Vagina (tissue), 2 donors: ENCODE measurements around the gene USP8. TPM values are rescaled to one million over a fixed set of nuclear protein-coding genes. Genes with fewer than 3 reads are reported as not detected.
"Not testable (repeated sequence)": the region's sequence is repeated elsewhere in the genome, so short reads cannot be mapped to it uniquely, and the experiment has no call there.

Experiments used
- DNase-seq, 2 donors: peaks; one replicate each; pipeline ENCODE4 v3.0.0-alpha.2; 2017; ENCODE audit errors: extremely low spot score in 2 of 2
- H3K27ac ChIP-seq: fragments of 200-600 bp; sonication (generic); one replicate; pipeline ENCODE4 v1.5.1; 2019
- H3K27me3 ChIP-seq: fragments of 200-600 bp; sonication (generic); one replicate; pipeline ENCODE4 v1.5.1; 2019
- H3K36me3 ChIP-seq, 2 donors: fragments of 200-600 bp; sonication (generic); one replicate each; pipeline ENCODE4 v1.5.1; 2017 to 2019
- H3K4me1 ChIP-seq: fragments of 200-600 bp; sonication (generic); one replicate; pipeline ENCODE4 v1.5.1; 2019
- H3K4me3 ChIP-seq, 2 donors: fragments of 200-600 bp; sonication (generic); 1 replicate in 1 of 2; 2 replicates in 1 of 2; pipeline ENCODE4 v1.5.1; 2016 to 2019
- H3K9me3 ChIP-seq: fragments of 200-600 bp; sonication (generic); one replicate; pipeline ENCODE4 v1.5.1; 2019
- POLR2A ChIP-seq, 2 donors: fragments of 450-650 bp; IDR thresholded peaks; one replicate each; pipeline ENCODE4 v1.6.1; 2017; ENCODE audit warnings: antibody characterized with exemption in 2 of 2, mild to moderate bottlenecking in 2 of 2, moderate library complexity in 2 of 2
- POLR2AphosphoS5 ChIP-seq, 2 donors: sonication (generic); formaldehyde crosslinking; IDR thresholded peaks; one replicate each; pipeline ENCODE4 v1.9.0; 2017; ENCODE audit warnings: antibody characterized with exemption in 2 of 2, mild to moderate bottlenecking in 2 of 2, low read depth in 1 of 2; ENCODE audit not compliant: insufficient read depth in 1 of 2
- intact Hi-C: fragments of 100-400 bp; cut with DNase I; formaldehyde crosslinking; loops from one replicate; pipeline ENCODE4 v1.15.1; 2023
- total RNA-seq: library from RNA; depleted of rRNA; stranded (reverse); fragments of >200 nt; gene quantifications from one replicate; pipeline ENCODE4 v1.2.3, GENCODE V29; 2016
- TF ChIP-seq, protein P1 (sequence below), 3 experiments: fragments of 450-650 bp in 2 of 3; fragments of 200-600 bp in 1 of 3; sonication (generic) in 1 of 3; IDR thresholded peaks; one replicate each; pipeline ENCODE4 v1.5.1; 2017 to 2019; ENCODE audit warnings: antibody characterized with exemption in 3 of 3, mild to moderate bottlenecking in 2 of 3, moderate library complexity in 2 of 3

Gene USP8
- total RNA-seq, 1 donor from 2014 or later, result 33.9 TPM

- H3K36me3 ChIP-seq, result peaks cover 0 to 68% of the 10 kb centered on the region in 2 donors
- intact Hi-C loops, result no loop called here
- TF ChIP-seq POLR2AphosphoS5 (IDR thresholded peaks at IDR 0.05; ENCODE audit: insufficient read depth in 1 of 2, low read depth in 1 of 2) (no peak), POLR2A (IDR thresholded peaks at IDR 0.05) (no peak)
- TF ChIP-seq, protein P1, sequence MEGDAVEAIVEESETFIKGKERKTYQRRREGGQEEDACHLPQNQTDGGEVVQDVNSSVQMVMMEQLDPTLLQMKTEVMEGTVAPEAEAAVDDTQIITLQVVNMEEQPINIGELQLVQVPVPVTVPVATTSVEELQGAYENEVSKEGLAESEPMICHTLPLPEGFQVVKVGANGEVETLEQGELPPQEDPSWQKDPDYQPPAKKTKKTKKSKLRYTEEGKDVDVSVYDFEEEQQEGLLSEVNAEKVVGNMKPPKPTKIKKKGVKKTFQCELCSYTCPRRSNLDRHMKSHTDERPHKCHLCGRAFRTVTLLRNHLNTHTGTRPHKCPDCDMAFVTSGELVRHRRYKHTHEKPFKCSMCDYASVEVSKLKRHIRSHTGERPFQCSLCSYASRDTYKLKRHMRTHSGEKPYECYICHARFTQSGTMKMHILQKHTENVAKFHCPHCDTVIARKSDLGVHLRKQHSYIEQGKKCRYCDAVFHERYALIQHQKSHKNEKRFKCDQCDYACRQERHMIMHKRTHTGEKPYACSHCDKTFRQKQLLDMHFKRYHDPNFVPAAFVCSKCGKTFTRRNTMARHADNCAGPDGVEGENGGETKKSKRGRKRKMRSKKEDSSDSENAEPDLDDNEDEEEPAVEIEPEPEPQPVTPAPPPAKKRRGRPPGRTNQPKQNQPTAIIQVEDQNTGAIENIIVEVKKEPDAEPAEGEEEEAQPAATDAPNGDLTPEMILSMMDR (IDR thresholded peaks at IDR 0.05), result no peak
Observed at GRCh38 chr15:50493625-50494024, 69.4 kb downstream of the USP8 start.

GRCh38 chr15:50494547-50494946, 70.3 kb downstream of the USP8 start:
- H3K4me3 ChIP-seq, intact Hi-C loops, H3K4me1 ChIP-seq, DNase-seq, H3K27me3 ChIP-seq, H3K27ac ChIP-seq, H3K9me3 ChIP-seq: not testable (repeated sequence)
- peaks cover 0 to 74% of the 10 kb centered on the region in 2 donors for H3K36me3 ChIP-seq

More at GRCh38 chr15:50493625-50494024, 69.4 kb downstream of the USP8 start:
- no peaks in the 10 kb centered on the region for H3K27me3 ChIP-seq
- no peaks in the 10 kb centered on the region for H3K4me1 ChIP-seq
- no peak overlapping the region for H3K4me3 ChIP-seq
- no peak for DNase-seq
- H3K27ac ChIP-seq, result no peak overlapping the region
- H3K9me3 ChIP-seq, result no peaks in the 10 kb centered on the region

GRCh38 chr15:50496692-50497091, 72.5 kb downstream of the USP8 start:
- intact Hi-C loops, result no loop called here
- peaks cover 0 to 75% of the 10 kb centered on the region in 2 donors for H3K36me3 ChIP-seq
- H3K27ac ChIP-seq, result no peak overlapping the region
- H3K4me1 ChIP-seq, result no peaks in the 10 kb centered on the region
- H3K27me3 ChIP-seq, result no peaks in the 10 kb centered on the region
- no peak overlapping the region for H3K4me3 ChIP-seq
- DNase-seq, result no peak
- TF ChIP-seq POLR2AphosphoS5 (IDR thresholded peaks at IDR 0.05; ENCODE audit: insufficient read depth in 1 of 2, low read depth in 1 of 2) (no peak), POLR2A (IDR thresholded peaks at IDR 0.05) (no peak)
- TF ChIP-seq, protein P1 (IDR thresholded peaks at IDR 0.05), result no peak
- H3K9me3 ChIP-seq, result no peaks in the 10 kb centered on the region

DNA sequence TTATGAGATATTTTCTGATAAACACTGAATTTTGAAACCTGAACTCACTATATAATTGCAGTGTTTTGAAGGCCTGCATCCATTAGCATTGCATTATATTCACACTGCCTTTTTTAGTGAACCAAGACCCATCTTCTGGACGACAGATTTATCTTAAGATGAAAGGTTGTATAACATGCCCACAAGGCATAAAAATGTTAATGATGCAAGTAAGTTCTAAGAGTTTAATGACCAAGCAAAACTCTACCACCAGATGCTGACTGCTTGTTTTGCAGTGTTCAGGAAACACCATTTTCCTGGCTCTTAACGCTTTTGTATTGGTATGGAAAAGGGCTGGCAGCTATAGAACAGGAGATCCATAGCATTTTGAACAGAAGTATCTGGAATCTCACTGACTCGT, 76.1 kb downstream of the USP8 start:
- intact Hi-C loops, result no loop called here
- no peaks in the 10 kb centered on the region for H3K9me3 ChIP-seq
- peaks cover 0 to 59% of the 10 kb centered on the region in 2 donors for H3K36me3 ChIP-seq
- no peak for DNase-seq
- no peaks in the 10 kb centered on the region for H3K4me1 ChIP-seq
- no peaks in the 10 kb centered on the region for H3K27me3 ChIP-seq
- no peak overlapping the region for H3K4me3 ChIP-seq
- H3K27ac ChIP-seq, result no peak overlapping the region
- TF ChIP-seq, protein P1 (IDR thresholded peaks at IDR 0.05), result no peak
- TF ChIP-seq POLR2A (IDR thresholded peaks at IDR 0.05) (no peak), POLR2AphosphoS5 (IDR thresholded peaks at IDR 0.05; ENCODE audit: insufficient read depth in 1 of 2, low read depth in 1 of 2) (no peak)

DNA sequence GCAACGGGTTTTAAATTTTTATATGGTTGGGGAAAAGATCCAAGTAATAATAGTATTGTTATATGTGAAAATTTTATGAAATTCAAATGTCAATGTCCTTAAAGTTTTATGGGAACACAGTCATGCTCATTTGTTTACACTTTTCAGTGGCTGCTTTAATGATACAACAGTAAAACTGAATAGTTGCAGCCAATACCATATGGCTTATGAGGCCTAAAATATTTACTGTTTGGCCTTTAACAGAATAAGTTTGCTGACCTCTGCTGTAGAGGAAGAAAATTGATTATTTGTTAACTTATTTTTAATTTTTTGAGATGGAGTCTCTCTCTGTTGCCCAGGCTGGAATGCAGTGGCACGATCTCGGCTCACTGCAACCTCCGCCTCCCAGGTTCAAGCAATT, 77.6 kb downstream of the USP8 start:
- H3K27me3 ChIP-seq, result no peaks in the 10 kb centered on the region
- H3K4me3 ChIP-seq, result no peak overlapping the region
- H3K9me3 ChIP-seq, result no peaks in the 10 kb centered on the region
- no peaks in the 10 kb centered on the region for H3K4me1 ChIP-seq
- no peak overlapping the region for H3K27ac ChIP-seq
- peaks cover 0 to 45% of the 10 kb centered on the region in 2 donors for H3K36me3 ChIP-seq
- no peak for DNase-seq
- intact Hi-C loops, result no loop called here
- TF ChIP-seq, protein P1 (IDR thresholded peaks at IDR 0.05), result no peak
- no peak for TF ChIP-seq POLR2AphosphoS5 (IDR thresholded peaks at IDR 0.05; ENCODE audit: insufficient read depth in 1 of 2, low read depth in 1 of 2)
- TF ChIP-seq POLR2A (IDR thresholded peaks at IDR 0.05), result no peak
